Adrenal gland (tissue), 12 donors: ENCODE results near the gene IMMP2L. TPM values are rescaled to one million over a fixed set of nuclear protein-coding genes. Genes with fewer than 3 reads are reported as not detected.

Experiments used
- DNase-seq, 7 donors: peaks; one replicate each; pipeline ENCODE4 v3.0.0-alpha.2; 2019 to 2020
- H3K27ac ChIP-seq, 5 donors: fragments of 200-600 bp; sonication (generic) in 4 of 5; 1 replicate in 3 of 5; 2 replicates in 2 of 5; pipeline versions ENCODE4 v1.5.1 to v1.8.0; 2016 to 2020; ENCODE audit warnings: mild to moderate bottlenecking in 1 of 5
- H3K27me3 ChIP-seq: fragments of 200-600 bp; 2 replicates; pipeline ENCODE4 v1.8.0; 2021
- H3K36me3 ChIP-seq, 2 donors: fragments of 200-600 bp; replicated peaks in 1 of 2; 1 replicate in 1 of 2; 2 replicates in 1 of 2; pipeline versions ENCODE4 v1.5.1 to v1.8.0; 2018 to 2022
- H3K4me1 ChIP-seq, 2 donors: fragments of 200-600 bp; replicated peaks in 1 of 2; 1 replicate in 1 of 2; 2 replicates in 1 of 2; pipeline versions ENCODE4 v1.5.1 to v1.8.0; 2018 to 2021
- H3K4me3 ChIP-seq, 4 donors: fragments of 200-600 bp; sonication (generic) in 3 of 4; one replicate each; pipeline ENCODE4 v1.5.1; 2016 to 2018
- H3K9me3 ChIP-seq, 3 donors: fragments of 200-600 bp; sonication (generic) in 1 of 3; replicated peaks in 1 of 3; 1 replicate in 2 of 3; 2 replicates in 1 of 3; pipeline versions ENCODE4 v1.5.1 to v1.8.0; 2016 to 2021
- CTCF ChIP-seq, 6 experiments: fragments of 450-650 bp in 4 of 6; fragments of 200-600 bp in 2 of 6; sonication (generic) in 1 of 6; IDR thresholded peaks; 1 replicate in 5 of 6; 2 replicates in 1 of 6; pipeline versions ENCODE4 v1.5.1 to v1.8.0; 2016 to 2021; ENCODE audit warnings: antibody characterized with exemption in 6 of 6, mild to moderate bottlenecking in 2 of 6, moderate library complexity in 1 of 6
- POLR2A ChIP-seq, 2 donors: fragments of 450-650 bp; IDR thresholded peaks; one replicate each; pipeline ENCODE4 v1.6.1; 2017; ENCODE audit warnings: antibody characterized with exemption in 2 of 2, mild to moderate bottlenecking in 2 of 2, moderate library complexity in 1 of 2
- WGBS, 4 donors: extraction: QIAGEN DNeasy Blood & Tissue Kit in 2 of 4; methylation state at CpG; one replicate each; pipeline versions ENCODE4 v1.1.5 to v1.1.7; 2013 to 2017; 5-methylcytosine and 5-hydroxymethylcytosine counted together
- intact Hi-C, 2 donors: fragments of 100-400 bp; cut with DNase I; formaldehyde crosslinking; loops; one replicate each; pipeline versions ENCODE4 v1.14.1 to v1.15.0; 2022 to 2023
- polyA plus RNA-seq, 3 donors: library from polyadenylated mRNA; stranded (reverse); fragments of 200-250 nt in 2 of 3; fragments of 350-450 nt in 1 of 3; fragmentation: Illumina TruSeq in 1 of 3; extraction: RNeasy Lipid Tissue Mini Kit (QIAGEN cat#74804) in 1 of 3; gene quantifications; one replicate each; pipeline ENCODE4 v1.2.3, GENCODE V29; 2013 to 2014
- total RNA-seq, 9 donors: library from RNA; depleted of rRNA in 4 of 9; stranded (reverse); fragments of >200 nt in 4 of 9; fragments of 120-200 nt in 1 of 9; fragmentation: NEBNext Ultra II Directional in 1 of 9; extraction: Animal tissue kit (Norgen Biotek cat#: 25700) in 1 of 9; gene quantifications; one replicate each; pipeline versions ENCODE4 v1.1.0 to v1.2.4, GENCODE V29; 2013 to 2023
- donor health status: healthy with polysubstance abuse.
- donor health status: Bipolar disorder and iron deficiency.
- donor health status: DM: yes; HTN: yes; CAD: no.
- donor health status: DM: no; HTN: no; CAD: no.
- donor health status: DM: no; HTN: no; CAD: no.
- donor health status: DM: yes; HTN: yes; CAD: no.

The IMMP2L gene
- total and polyA plus RNA-seq, 12 donors, result 13.4 to 34.1 (median 25.3) TPM

GRCh38 chr7:110677405-110677804, 884.9 kb downstream of the IMMP2L start:
- Histone ChIP-seq H3K4me1 (no peaks in the 10 kb centered on the region), H3K36me3 (no peaks in the 10 kb centered on the region), H3K27ac (no peak overlapping the region), H3K9me3 (no peaks in the 10 kb centered on the region), H3K4me3 (no peak overlapping the region), H3K27me3 (no peaks in the 10 kb centered on the region)
- intact Hi-C loops, result no loop called here
- WGBS, 4 donors, result 88 to 91% (median 90%) methylated on average over 5 of the region's 5 CpGs
- no peak for DNase-seq
- no peak for TF ChIP-seq CTCF (IDR thresholded peaks at IDR 0.05)
- TF ChIP-seq POLR2A (IDR thresholded peaks at IDR 0.05), result no peak

GRCh38 chr7:110676785-110677184, 885.5 kb downstream of the IMMP2L start:
- Histone ChIP-seq H3K36me3 (no peaks in the 10 kb centered on the region), H3K27me3 (no peaks in the 10 kb centered on the region), H3K27ac (no peak overlapping the region), H3K4me1 (no peaks in the 10 kb centered on the region), H3K9me3 (no peaks in the 10 kb centered on the region), H3K4me3 (no peak overlapping the region)
- intact Hi-C loops, result no loop called here
- DNase-seq, result no peak
- TF ChIP-seq CTCF (IDR thresholded peaks at IDR 0.05) (no peak), POLR2A (IDR thresholded peaks at IDR 0.05) (no peak)
- WGBS, 4 donors, result 84 to 94% (median 88%) methylated on average over 2 of the region's 2 CpGs

DNA sequence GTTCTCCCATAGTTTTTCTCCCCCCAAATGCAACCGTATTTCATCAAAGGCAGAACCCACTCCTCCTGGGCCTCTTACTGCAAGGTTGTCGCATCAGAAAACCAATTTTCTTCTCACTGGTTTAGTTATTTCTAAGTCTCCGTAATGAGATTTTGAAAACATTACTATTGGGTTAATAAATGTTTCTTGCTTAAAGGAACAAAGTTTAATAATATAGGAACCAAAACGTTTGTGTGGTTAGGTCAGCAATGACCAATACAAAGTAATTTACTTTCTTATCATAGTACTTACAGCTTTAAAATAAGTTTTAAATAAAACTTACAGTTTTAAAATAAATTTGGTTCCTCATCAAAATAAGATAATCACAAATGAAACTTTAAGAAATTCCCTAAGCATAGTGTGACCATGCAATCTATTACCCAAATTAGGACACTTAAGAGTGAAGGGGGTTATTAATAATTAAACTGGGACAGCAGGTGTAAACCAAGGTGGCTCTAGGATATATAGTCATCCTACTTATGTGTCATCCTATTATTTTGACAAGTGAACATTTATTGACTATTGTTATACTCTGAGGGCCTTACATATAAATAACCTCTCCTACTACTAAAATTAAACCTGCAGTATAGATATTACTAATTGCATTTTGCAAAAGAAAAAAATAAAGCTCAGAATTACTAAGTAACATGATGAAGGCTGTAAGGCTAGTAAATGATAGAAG, 886.7 kb downstream of the IMMP2L start:
- intact Hi-C loops, result no loop called here
- no peak for TF ChIP-seq CTCF (IDR thresholded peaks at IDR 0.05)
- no peak for TF ChIP-seq POLR2A (IDR thresholded peaks at IDR 0.05)
- H3K27ac ChIP-seq, result no peak overlapping the region
- no peak for DNase-seq
- H3K9me3 ChIP-seq, result no peaks in the 10 kb centered on the region
- no peaks in the 10 kb centered on the region for H3K36me3 ChIP-seq
- no peaks in the 10 kb centered on the region for H3K27me3 ChIP-seq
- no peak overlapping the region for H3K4me3 ChIP-seq
- H3K4me1 ChIP-seq, result no peaks in the 10 kb centered on the region
- 86 to 91% (median 89%) methylated on average over 4 of the region's 4 CpGs for WGBS, 4 donors

DNA sequence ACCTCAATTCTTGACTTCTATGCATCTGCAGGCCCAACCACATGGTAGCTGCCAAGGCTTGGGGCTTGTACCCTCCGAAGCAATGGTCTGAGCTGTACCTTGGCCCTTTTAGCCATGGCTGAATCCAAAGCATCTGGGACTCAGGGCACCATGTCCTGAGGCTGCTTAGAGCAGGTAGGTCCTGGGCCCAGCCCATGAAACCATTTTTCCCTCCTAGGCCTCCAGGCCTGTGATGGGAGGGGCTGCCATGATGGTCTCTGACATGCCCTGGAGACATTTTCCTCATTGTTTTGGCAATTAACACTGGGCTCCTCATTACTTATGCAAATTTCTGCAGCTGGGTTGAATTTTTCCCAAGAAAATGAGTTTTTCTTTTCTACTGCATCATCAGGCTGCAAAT, 889.1 kb downstream of the IMMP2L start:
- Histone ChIP-seq H3K4me1 (no peaks in the 10 kb centered on the region), H3K27ac (no peak overlapping the region), H3K27me3 (no peaks in the 10 kb centered on the region), H3K4me3 (no peak overlapping the region), H3K36me3 (no peaks in the 10 kb centered on the region), H3K9me3 (no peaks in the 10 kb centered on the region)
- DNase-seq, result no peak
- no peak for TF ChIP-seq POLR2A (IDR thresholded peaks at IDR 0.05)
- TF ChIP-seq CTCF (IDR thresholded peaks at IDR 0.05), result no peak
- intact Hi-C loops, result no loop called here
- WGBS, 4 donors, result 82 to 100% (median 95%) methylated on average over 1 of the region's 1 CpG
